ENCODE data around the gene THBD.
A peak's percentile ranks its signal among the peaks of the same experiment; 100 is the strongest.

Gene THBD, protein sequence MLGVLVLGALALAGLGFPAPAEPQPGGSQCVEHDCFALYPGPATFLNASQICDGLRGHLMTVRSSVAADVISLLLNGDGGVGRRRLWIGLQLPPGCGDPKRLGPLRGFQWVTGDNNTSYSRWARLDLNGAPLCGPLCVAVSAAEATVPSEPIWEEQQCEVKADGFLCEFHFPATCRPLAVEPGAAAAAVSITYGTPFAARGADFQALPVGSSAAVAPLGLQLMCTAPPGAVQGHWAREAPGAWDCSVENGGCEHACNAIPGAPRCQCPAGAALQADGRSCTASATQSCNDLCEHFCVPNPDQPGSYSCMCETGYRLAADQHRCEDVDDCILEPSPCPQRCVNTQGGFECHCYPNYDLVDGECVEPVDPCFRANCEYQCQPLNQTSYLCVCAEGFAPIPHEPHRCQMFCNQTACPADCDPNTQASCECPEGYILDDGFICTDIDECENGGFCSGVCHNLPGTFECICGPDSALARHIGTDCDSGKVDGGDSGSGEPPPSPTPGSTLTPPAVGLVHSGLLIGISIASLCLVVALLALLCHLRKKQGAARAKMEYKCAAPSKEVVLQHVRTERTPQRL

DNA sequence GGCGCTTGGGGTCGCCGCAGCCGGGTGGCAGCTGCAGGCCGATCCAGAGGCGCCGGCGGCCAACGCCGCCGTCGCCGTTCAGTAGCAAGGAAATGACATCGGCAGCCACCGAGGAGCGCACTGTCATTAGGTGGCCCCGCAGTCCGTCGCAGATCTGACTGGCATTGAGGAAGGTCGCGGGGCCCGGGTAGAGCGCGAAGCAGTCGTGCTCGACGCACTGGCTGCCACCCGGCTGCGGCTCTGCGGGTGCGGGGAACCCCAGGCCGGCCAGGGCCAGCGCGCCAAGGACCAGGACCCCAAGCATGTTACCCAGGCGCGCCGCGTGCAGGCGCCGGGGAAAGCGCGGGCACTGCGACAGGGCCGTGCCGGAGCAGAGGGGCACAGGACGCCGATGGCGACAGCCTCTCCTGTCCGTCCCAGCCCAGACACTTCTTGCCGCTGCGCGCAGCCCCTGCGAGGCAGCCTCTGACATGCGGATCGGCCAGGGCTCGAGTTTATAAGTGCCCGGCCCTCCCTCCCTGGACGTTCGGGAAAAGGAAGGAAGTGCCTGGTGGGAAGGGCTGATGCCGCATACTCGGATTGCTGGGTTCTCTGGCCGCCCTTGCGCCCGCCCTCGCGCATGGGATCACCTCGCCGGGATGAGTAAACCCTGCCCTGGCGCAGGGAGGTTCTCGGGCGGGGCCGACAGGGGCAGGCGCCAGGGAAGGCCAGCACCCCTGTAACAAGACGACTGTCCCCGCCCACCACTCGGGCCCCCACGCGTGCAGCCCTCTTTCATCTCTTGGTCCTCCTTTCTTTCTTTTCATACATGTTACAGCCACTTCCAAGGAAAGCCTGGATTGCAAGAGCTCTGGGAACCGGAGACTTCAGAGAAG lies at the start of gene THBD:
THBD (minus strand) TSS at position 472 of the 875 bp plus-strand sequence; CDS start at position 304, 168 bp downstream.
- no peak for DNase-seq (ENCODE audit: low spot score)

DNA sequence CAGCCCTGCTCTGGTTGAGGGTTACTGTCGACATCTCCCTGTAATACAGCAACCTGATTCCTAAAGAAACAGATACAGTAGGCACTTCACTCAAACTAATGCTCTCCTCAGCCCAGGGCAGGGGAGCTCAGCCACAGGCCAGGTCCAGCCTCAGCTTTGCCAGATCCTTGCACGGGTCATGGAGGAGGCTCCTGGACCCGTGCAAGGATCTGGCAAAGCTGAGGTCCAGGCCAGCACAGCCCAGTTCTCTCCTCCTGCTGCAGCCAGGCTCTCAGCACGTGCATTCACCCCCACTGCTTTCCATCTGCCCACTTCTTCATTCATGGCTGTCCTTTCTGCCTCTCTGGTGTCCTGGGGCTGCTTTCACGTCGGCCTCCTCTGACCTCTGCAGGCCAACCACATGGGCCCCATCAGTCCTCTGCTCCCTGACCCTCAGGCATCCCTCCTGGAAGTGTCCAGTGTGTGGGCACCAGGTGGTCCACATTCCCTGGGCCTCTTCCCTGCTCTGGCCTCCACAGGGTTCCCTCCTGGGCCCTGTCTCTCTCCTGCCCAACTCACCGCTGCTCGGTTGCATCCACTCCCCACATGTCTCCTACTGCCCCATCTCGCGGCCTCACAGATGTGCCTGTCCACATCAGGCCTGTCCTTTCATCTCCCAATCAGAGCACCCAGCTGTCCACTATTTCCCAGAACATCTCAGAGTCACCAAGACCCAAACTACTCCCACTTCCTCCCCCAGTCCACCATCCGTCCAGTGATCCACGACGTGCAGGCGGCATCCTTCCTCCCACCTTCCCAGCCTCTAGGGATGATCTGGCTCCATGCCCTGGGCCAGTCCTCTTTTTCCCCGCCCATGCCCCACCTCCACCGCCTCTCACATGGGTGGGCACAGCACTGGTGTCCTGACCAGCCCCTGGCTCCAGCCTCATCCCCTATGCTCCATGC lies 48.4 kb upstream of the THBD start:
- no peak for DNase-seq (ENCODE audit: low spot score)

DNA sequence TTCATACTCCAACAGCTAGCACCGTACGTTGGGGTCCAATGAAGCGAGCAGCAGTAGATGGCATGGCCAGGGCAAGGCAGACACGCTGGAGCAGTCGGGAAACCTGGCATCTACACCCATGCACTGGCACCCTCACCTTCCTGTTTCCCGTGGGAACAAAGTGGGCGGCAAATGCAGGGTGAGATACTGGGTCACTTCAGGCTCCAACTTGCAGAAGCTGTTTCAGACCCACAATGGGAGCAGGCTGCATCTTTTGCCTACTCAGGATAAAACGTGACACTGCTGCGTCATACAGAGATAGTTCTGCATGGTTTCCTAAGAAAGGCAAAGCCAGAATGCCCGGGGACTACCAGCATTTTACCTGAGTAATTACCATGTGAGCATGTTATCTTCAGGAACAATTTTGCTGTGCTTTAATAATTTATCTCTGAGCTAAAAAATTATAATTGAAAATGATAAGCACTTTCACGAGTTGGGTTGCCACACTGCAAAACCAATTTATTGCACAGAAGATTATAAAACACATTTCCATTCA lies 47.6 kb upstream of the THBD start:
- no peak for DNase-seq (ENCODE audit: low spot score)

- DNase-seq (ENCODE audit: low spot score) = no peak
These were observed 46.6 kb upstream of the THBD start for GRCh38 chr20:23096097-23096496.

DNA sequence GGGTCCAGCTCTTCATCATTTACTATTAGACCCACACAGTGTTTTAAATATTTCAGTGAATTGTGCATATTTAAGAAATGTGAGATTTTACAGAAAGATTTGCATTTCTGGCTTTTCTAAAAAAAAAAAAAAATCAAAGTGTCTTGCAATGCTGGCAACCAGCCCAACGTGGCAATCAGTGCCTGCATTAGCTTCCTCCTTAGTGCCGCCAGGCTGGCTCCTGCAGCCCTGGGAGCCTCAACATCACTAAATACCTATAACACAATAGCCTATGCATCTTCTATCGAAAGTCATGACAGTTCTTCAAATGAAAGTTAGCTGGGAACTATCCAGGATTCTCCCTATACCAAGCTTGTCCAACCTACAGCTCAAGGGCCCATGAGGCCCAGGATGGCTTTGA lies 46.0 kb upstream of the THBD start:
- no peak for DNase-seq (ENCODE audit: low spot score)

- DNase-seq (ENCODE audit: low spot score) = no peak
These were observed 45.5 kb upstream of the THBD start for GRCh38 chr20:23094927-23095326.

DNA sequence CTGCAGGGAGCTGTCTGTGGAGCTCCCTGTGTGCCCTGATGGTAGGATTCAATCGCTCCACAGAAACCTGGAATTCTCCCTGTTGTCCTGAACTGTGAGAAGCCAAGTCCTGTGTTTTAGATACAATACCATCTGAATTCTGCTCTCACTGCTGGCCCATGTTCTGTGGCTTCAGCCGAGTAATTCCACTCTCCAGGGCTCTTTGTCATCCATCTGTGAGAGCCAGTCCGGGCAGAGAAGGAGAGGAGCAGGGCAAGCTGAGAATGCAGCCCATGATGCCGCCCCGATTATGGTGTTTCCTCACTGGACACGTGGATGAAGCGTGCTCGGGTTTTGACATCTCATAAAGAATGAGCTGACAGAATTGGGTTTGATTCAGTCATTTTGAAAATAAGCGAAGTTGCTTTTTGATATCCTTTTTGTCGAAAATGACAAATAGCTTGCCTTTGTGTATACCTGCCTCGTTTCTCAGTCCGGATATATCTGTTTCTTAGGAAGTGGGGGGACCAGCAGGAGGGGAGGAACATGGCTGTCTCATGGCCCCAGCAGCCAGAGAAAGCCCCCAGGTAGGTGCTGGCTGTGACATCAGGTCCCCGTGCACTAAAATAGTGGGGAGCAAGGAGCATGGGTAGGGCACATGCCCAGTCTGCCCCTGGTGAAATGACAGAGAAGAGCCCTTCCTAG lies 44.9 kb upstream of the THBD start:
- no peak for DNase-seq (ENCODE audit: low spot score)

DNA sequence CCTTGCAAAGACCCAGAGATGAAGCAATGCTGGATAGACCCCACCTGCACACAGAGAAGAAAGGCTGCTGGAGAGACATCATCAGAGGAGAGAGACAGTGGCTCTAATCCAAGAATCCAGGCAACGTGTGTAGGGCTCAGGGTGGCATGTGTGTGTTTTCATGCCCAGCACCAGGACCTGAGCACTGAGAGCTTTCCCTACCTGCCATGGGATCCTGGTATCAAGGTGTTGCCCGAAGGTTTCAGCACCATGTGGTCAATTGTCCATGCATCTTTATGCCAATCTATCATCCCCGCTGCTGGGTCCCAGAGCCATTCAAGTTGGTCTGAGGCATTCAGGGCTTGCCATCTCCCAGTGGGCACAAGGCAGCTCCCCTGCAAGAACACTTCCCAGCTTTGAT lies 44.1 kb upstream of the THBD start:
- DNase-seq (ENCODE audit: low spot score) = no peak

DNA sequence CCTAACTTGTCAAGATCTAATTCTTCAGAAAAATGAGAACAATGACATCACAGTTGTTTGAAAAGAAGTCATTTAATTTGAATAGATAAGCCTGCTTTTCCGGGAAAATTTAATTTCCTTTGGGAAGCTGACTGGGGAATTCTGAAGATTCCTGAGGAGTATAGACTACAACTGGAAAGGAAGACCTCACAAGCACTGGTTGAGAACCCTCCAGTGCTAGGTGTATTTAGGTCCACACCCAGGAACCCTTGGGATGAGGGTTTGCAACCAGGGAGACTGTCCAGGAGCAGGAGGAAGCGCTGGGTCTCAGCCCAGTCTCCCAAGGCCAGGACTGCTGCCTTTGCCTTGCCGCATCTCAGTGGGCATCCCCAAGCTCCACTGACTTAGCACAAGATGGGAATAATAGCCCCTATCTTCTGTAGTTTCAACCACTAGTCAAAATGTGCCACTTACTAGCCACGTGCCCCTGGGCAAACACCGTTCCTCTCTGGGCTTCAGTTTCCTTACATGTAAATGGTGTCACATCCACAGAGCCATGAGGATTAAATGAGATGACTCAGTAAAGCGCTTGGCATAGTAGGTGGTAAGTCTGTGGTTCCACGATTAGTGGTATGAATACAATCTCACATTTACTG lies 43.5 kb upstream of the THBD start:
- no peak for DNase-seq (ENCODE audit: low spot score)

- no peak for DNase-seq (ENCODE audit: low spot score)
These were observed 42.9 kb upstream of the THBD start for GRCh38 chr20:23092384-23092756.

GRCh38 chr20:23091721-23092383 lies 42.4 kb upstream of the THBD start:
- no peak for DNase-seq (ENCODE audit: low spot score)

- DNase-seq (ENCODE audit: low spot score) = no peak
These were observed 41.4 kb upstream of the THBD start for GRCh38 chr20:23090878-23091277.

DNA sequence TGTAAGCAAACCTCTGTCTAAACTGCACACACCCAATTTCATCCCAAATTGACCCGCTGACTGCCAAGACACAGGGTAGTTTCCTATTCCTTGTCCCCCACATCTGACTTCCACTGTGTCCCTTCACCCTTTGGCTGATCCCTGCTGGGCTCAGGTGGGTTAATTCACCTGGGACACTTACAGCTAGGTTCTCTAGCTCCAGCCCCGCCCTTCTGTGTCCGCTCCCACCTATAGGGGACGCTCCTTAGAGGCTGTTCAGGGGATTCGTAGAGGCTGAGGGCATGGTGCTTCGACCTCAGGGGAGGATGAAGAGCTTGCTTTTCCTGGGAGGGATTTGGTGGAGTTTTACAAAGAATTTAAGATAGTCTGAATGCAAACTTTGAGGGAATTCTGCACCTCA lies 40.7 kb upstream of the THBD start:
- no peak for DNase-seq (ENCODE audit: low spot score)

DNA sequence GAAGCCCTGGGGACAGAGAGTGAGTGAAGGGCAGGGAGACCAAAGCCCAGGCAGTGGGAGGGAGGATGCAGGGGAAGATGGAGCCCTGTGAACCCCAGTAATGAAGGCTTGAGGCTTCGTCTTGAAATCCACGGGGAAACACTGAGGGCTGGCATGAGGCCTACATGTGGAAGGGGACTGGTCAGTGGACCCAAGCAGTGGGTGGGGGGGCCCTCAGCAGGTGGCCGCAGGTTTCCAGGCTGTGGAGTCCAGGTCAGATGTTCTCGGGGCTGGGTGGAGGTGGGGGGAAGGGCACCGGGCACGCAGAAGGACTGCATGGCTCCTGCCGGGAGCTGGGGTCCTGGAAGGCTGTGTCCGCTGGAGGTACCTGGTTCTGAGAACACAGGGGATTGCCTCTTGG lies 39.4 kb upstream of the THBD start:
- no peak for DNase-seq (ENCODE audit: low spot score)

- DNase-seq (ENCODE audit: low spot score) = peak; percentile 26
These were observed 38.2 kb upstream of the THBD start for GRCh38 chr20:23087587-23088251.

GRCh38 chr20:23086931-23087411 lies 37.5 kb upstream of the THBD start:
- no peak for DNase-seq (ENCODE audit: low spot score)

DNA sequence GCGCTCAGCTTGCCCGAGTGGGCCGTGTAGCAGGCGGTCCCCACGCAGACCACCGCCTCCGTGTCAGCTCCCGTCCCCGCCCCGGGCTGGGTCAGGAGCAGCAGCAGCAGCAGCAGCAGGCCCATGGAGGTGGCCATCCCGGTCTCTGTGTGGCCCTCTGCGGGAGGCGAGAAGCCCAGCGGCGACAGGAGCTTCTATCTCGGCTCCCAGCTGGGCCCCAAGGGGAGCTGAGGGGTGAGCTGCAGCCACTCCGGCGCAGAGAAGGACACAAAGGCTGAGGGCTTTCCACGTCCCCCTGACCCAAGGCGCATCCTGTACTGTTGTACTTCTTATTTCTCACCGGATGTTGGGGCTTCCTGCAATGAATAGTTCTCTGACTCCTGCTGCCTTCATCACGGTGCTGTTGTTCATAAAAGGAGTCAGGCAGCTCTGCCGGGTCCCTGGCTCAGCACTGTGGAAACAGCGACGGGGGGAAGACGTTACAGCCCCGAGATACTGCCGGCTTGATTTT lies 36.6 kb upstream of the THBD start, which contains the start of gene CD93:
CD93 (minus strand) TSS at position 269 of the 511 bp plus-strand sequence; CDS start at position 137, 132 bp downstream.
- DNase-seq (ENCODE audit: low spot score) = no peak

DNA sequence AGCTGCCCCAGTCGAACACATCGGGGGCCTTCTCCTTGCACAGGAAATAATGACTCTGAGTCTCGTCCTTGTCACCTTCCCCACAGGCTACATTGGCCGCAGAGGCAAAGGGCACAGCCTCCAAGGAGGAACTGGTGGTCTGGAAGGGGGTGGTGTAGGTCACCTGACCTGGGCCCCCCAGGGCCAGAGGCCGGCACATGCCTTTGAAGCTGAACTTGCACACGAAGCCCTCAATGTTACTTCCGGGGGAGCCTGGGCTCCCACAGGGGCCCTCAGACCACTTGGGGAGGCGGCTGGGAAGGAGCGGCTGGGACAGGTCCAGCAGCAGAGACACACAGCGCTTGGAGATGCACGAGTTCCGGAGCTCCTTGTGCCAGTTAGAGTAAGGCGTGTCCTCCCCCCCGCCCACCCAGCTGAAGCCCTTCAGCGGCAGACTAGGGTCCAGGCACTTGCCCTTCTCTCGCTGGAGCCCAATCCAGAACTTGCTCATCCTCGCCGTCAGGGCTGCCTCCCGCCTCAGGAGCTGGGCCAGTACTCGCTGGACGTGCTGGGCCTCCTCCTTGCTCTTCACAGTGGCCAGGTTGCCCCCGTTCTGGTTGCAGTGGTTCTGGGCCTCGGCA lies 36.1 kb upstream of the THBD start:
- no peak for DNase-seq (ENCODE audit: low spot score)

All from hematopoietic multipotent progenitor cell treated with erythropoietin and hydrocortisone succinate and interleukin-3 and kit ligand, for 15 days (in vitro differentiated cells).